Loucy (cell line): ENCODE measurements around the gene SLC25A21.

Source experiments
- H2AFZ ChIP-seq: fragments of 200-600 bp; sonication (generic); 2 replicates; pipeline ENCODE4 v1.6.0; 2016; ENCODE audit warnings: antibody characterized with exemption, mild to moderate bottlenecking, low read length, moderate library complexity
- H3F3A ChIP-seq: fragments of 200-600 bp; 2 replicates; pipeline ENCODE4 v1.6.0; 2016; ENCODE audit warnings: antibody characterized with exemption, low read depth, mild to moderate bottlenecking
- H3K27me3 ChIP-seq: fragments of 200-600 bp; sonication (generic); 2 replicates; pipeline ENCODE4 v1.6.1; 2014; ENCODE audit warnings: low read length, mild to moderate bottlenecking; ENCODE audit not compliant: insufficient read depth, poor library complexity, severe bottlenecking
- H3K36me3 ChIP-seq: fragments of 200-600 bp; sonication (generic); 2 replicates; pipeline ENCODE4 v1.6.1; 2016; ENCODE audit warnings: low read length; ENCODE audit not compliant: insufficient read depth
- H3K4me1 ChIP-seq: fragments of 200-600 bp; sonication (generic); 2 replicates; pipeline ENCODE4 v1.5.1; 2014; ENCODE audit warnings: low read length, mild to moderate bottlenecking; ENCODE audit not compliant: insufficient read depth, poor library complexity, severe bottlenecking
- H3K4me2 ChIP-seq: fragments of 200-600 bp; sonication (generic); 2 replicates; pipeline ENCODE4 v1.6.0; 2014; ENCODE audit warnings: antibody characterized with exemption, low read length, low read depth, mild to moderate bottlenecking; ENCODE audit not compliant: poor library complexity, severe bottlenecking
- H3K4me3 ChIP-seq: fragments of 200-600 bp; sonication (generic); 2 replicates; pipeline ENCODE4 v1.5.1; 2014; ENCODE audit warnings: low read length, mild to moderate bottlenecking, mixed read lengths; ENCODE audit not compliant: poor library complexity, severe bottlenecking
- H3K79me2 ChIP-seq: fragments of 200-600 bp; sonication (generic); 2 replicates; pipeline ENCODE4 v1.6.1; 2014; ENCODE audit warnings: low read length; ENCODE audit not compliant: insufficient read depth
- H3K9ac ChIP-seq: fragments of 200-600 bp; sonication (generic); 2 replicates; pipeline ENCODE4 v1.6.0; 2014; ENCODE audit warnings: mild to moderate bottlenecking, low read depth, low read length, moderate library complexity; ENCODE audit not compliant: poor library complexity, severe bottlenecking
- H3K9me2 ChIP-seq: fragments of 200-600 bp; sonication (generic); replicated peaks from 2 replicates; pipeline ENCODE4 v1.6.1; 2016; ENCODE audit warnings: low read depth, low read length, mixed read lengths
- H3K9me3 ChIP-seq: fragments of 200-600 bp; sonication (generic); 2 replicates; pipeline ENCODE4 v1.6.1; 2014; ENCODE audit warnings: mild to moderate bottlenecking, antibody characterized with exemption, low read length, low read depth; ENCODE audit not compliant: insufficient read depth
- H4K20me1 ChIP-seq: fragments of 200-600 bp; sonication (generic); 2 replicates; pipeline ENCODE4 v1.6.0; 2014; ENCODE audit warnings: antibody characterized with exemption, low read length, mild to moderate bottlenecking; ENCODE audit not compliant: insufficient read depth, poor library complexity, severe bottlenecking
- EZH2phosphoT487 ChIP-seq: fragments of 200-600 bp; IDR thresholded peaks from 2 replicates; pipeline ENCODE4 v1.6.1; 2018; ENCODE audit warnings: antibody characterized with exemption, mild to moderate bottlenecking, moderate library complexity, borderline replicate concordance
- TF ChIP-seq, protein P1 (sequence below): fragments of 200-600 bp; sonication (generic); conservative IDR thresholded peaks from 2 replicates; pipeline ENCODE4 v1.5.1; 2014; ENCODE audit warnings: mild to moderate bottlenecking, antibody characterized with exemption, low read length

SLC25A21 gene

GRCh38 chr14:37172024-37172869, at the start of gene SLC25A21:
Gene SLC25A21 (minus strand): TSS chr14:37172606.
- no peaks in the 10 kb centered on the region for H3K36me3 ChIP-seq
- H3K9me2 ChIP-seq, result no peaks in the 10 kb centered on the region
- no peak within 1 kb of the TSS for H2AFZ ChIP-seq
- TF ChIP-seq, protein P1, sequence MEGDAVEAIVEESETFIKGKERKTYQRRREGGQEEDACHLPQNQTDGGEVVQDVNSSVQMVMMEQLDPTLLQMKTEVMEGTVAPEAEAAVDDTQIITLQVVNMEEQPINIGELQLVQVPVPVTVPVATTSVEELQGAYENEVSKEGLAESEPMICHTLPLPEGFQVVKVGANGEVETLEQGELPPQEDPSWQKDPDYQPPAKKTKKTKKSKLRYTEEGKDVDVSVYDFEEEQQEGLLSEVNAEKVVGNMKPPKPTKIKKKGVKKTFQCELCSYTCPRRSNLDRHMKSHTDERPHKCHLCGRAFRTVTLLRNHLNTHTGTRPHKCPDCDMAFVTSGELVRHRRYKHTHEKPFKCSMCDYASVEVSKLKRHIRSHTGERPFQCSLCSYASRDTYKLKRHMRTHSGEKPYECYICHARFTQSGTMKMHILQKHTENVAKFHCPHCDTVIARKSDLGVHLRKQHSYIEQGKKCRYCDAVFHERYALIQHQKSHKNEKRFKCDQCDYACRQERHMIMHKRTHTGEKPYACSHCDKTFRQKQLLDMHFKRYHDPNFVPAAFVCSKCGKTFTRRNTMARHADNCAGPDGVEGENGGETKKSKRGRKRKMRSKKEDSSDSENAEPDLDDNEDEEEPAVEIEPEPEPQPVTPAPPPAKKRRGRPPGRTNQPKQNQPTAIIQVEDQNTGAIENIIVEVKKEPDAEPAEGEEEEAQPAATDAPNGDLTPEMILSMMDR, result no peak
- TF ChIP-seq EZH2phosphoT487, result no peak
- H4K20me1 ChIP-seq, result no peaks in the 10 kb centered on the region
- H3K4me3 ChIP-seq, result no peak within 1 kb of the TSS
- no peaks in the 10 kb centered on the region for H3K79me2 ChIP-seq
- H3K27me3 ChIP-seq, result no peaks in the 10 kb centered on the region
- no peaks in the 10 kb centered on the region for H3K4me1 ChIP-seq
- no peak within 1 kb of the TSS for H3K9ac ChIP-seq
- no peak within 1 kb of the TSS for H3K4me2 ChIP-seq
- H3F3A ChIP-seq, result no peaks in the 10 kb centered on the region
- H3K9me3 ChIP-seq, result no peaks in the 10 kb centered on the region

DNA sequence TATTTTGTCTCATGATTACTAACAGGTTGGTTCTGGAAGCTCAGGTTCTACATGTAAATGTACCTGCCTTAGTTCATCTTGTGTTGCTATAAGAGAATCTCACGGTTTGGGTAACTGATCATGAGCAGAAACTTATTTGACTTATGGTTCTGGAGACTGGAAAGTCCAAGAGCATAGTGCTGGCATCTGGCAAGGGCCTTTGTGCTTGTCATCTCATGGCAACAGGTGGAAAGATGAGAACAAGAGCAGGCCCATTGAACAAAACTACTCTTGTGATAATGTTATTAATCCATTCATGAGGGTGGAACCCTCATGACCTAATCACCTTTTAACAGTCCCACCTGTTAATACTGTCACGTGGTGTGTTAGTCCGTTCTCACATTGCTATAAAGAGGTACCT, 48.7 kb upstream of the SLC25A21 start:
- H3K9me2 ChIP-seq, result no peaks in the 10 kb centered on the region

GRCh38 chr14:37215345-37215744, 42.9 kb upstream of the SLC25A21 start:
- H4K20me1 ChIP-seq, result no peaks in the 10 kb centered on the region
- no peaks in the 10 kb centered on the region for H3K4me1 ChIP-seq
- TF ChIP-seq, protein P1, result no peak
- no peak for TF ChIP-seq EZH2phosphoT487
- peaks cover 5% of the 10 kb centered on the region; the same call in 1 of the 2 replicates for H3K9me3 ChIP-seq
- no peak overlapping the region for H3K4me2 ChIP-seq
- no peak overlapping the region for H3K9ac ChIP-seq
- no peaks in the 10 kb centered on the region for H3K27me3 ChIP-seq
- H3F3A ChIP-seq, result no peaks in the 10 kb centered on the region
- H3K9me2 ChIP-seq, result no peaks in the 10 kb centered on the region
- H3K4me3 ChIP-seq, result no peak overlapping the region
- no peaks in the 10 kb centered on the region for H3K36me3 ChIP-seq
- no peaks in the 10 kb centered on the region for H3K79me2 ChIP-seq
- no peak overlapping the region for H2AFZ ChIP-seq

More for the DNA sequence above, 48.7 kb upstream of the SLC25A21 start:
- Histone ChIP-seq H3K36me3 (no peaks in the 10 kb centered on the region), H3K4me1 (no peaks in the 10 kb centered on the region), H3F3A (no peaks in the 10 kb centered on the region), H3K9me3 (no peaks in the 10 kb centered on the region), H3K4me2 (no peak overlapping the region), H3K27me3 (no peaks in the 10 kb centered on the region), H4K20me1 (no peaks in the 10 kb centered on the region), H3K4me3 (no peak overlapping the region), H2AFZ (no peak overlapping the region), H3K79me2 (no peaks in the 10 kb centered on the region), H3K9ac (no peak overlapping the region)
- TF ChIP-seq EZH2phosphoT487, result no peak
- TF ChIP-seq, protein P1, result no peak
